GM23338 (cell line): Measurements from ENCODE around the gene SLC35A3.

Source experiments
- EZH2phosphoT487 ChIP-seq: fragments of 200-600 bp; sonication (generic); IDR thresholded peaks from one replicate; pipeline ENCODE4 v1.8.1; 2018; ENCODE audit warnings: antibody characterized with exemption; ENCODE audit not compliant: unreplicated experiment
- TF ChIP-seq, protein P1 (sequence below), 2 experiments: fragments of 200-600 bp in 1 of 2; sonication (generic) in 1 of 2; conservative IDR thresholded peaks; 2 replicates each; pipeline versions ENCODE4 v1.5.1 to v1.6.1; 2016 to 2017; ENCODE audit warnings: antibody characterized with exemption in 2 of 2, low read depth in 2 of 2, mild to moderate bottlenecking in 2 of 2, moderate library complexity in 1 of 2

DNA sequence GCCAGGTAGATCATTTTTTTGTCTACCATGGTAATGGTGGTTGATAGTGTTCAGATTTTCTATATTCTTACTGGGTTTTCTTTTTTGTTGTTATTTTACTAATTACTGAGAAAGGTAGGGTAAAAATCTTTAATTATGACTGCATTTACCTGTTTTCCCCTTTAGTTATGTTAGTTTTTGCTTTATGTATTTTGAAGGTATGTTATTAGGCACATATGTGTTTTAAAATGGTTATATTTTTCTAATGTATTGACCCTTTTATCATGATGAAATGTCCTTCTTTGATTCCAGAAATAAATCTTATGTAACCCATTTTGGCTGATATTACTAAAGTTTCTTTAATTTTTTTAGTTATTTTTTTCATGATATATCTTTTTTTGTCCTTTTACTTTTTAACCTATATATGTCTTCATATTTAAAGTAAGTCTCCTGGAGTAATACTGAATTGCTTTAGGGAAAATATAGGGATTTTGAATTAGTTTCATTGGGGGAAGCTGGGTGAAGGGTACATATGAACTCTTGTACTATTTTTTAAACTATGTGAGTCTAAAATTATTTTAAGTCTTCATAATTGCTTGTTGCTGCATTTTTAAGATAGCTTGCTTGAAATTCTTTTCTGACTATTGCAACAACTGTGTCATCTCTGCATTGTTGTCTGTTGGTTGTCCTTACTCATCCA lies 22.4 kb downstream of the SLC35A3 start:
- TF ChIP-seq EZH2phosphoT487, result no peak
- TF ChIP-seq, protein P1, sequence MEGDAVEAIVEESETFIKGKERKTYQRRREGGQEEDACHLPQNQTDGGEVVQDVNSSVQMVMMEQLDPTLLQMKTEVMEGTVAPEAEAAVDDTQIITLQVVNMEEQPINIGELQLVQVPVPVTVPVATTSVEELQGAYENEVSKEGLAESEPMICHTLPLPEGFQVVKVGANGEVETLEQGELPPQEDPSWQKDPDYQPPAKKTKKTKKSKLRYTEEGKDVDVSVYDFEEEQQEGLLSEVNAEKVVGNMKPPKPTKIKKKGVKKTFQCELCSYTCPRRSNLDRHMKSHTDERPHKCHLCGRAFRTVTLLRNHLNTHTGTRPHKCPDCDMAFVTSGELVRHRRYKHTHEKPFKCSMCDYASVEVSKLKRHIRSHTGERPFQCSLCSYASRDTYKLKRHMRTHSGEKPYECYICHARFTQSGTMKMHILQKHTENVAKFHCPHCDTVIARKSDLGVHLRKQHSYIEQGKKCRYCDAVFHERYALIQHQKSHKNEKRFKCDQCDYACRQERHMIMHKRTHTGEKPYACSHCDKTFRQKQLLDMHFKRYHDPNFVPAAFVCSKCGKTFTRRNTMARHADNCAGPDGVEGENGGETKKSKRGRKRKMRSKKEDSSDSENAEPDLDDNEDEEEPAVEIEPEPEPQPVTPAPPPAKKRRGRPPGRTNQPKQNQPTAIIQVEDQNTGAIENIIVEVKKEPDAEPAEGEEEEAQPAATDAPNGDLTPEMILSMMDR (conservative IDR thresholded peaks at IDR 0.05; ENCODE audit: low read depth in 2 of 2), result no peak
